ENCODE measurements around the gene DGCR2. TPM values are rescaled to one million over a fixed set of nuclear protein-coding genes. Genes with fewer than 3 reads are reported as not detected.

The DGCR2 gene
- polyA plus RNA-seq, 1 donor from 2014 or later, result 67.1 TPM

GRCh38 chr22:19043121-19044085 is 78.8 kb downstream of the DGCR2 start:
- no peaks in the 10 kb centered on the region for H3F3A ChIP-seq (ENCODE audit: insufficient read depth, low read length, poor library complexity, severe bottlenecking)
- H3K27me3 ChIP-seq (ENCODE audit: insufficient read depth, low read depth, low read length), result no peaks in the 10 kb centered on the region
- no peaks in the 10 kb centered on the region for H3K9me2 ChIP-seq (ENCODE audit: insufficient read depth, low read length)
- H3K4me2 ChIP-seq (ENCODE audit: low read length), result no peak overlapping the region
- H3K36me3 ChIP-seq (ENCODE audit: insufficient read depth, low read length), result no peaks in the 10 kb centered on the region
- no peak overlapping the region for H3K9ac ChIP-seq (ENCODE audit: low read length)
- no peak overlapping the region for H3K4me3 ChIP-seq (ENCODE audit: low read length)
- H2AFZ ChIP-seq (ENCODE audit: low read depth, low read length), result no peak overlapping the region
- no peak overlapping the region for H3K27ac ChIP-seq (ENCODE audit: low read length)
- no peak for TF ChIP-seq MXI1 (conservative IDR thresholded peaks at IDR 0.05; ENCODE audit: poor library complexity, severe bottlenecking)
- TF ChIP-seq RAD21 (conservative IDR thresholded peaks at IDR 0.05), result no peak
- H3K9me3 ChIP-seq (ENCODE audit: low read length), result no peaks in the 10 kb centered on the region
- H4K20me1 ChIP-seq (ENCODE audit: insufficient read depth), result no peaks in the 10 kb centered on the region
- H3K79me2 ChIP-seq (replicated peaks; ENCODE audit: insufficient read depth, low read length), result no peaks in the 10 kb centered on the region

DNA sequence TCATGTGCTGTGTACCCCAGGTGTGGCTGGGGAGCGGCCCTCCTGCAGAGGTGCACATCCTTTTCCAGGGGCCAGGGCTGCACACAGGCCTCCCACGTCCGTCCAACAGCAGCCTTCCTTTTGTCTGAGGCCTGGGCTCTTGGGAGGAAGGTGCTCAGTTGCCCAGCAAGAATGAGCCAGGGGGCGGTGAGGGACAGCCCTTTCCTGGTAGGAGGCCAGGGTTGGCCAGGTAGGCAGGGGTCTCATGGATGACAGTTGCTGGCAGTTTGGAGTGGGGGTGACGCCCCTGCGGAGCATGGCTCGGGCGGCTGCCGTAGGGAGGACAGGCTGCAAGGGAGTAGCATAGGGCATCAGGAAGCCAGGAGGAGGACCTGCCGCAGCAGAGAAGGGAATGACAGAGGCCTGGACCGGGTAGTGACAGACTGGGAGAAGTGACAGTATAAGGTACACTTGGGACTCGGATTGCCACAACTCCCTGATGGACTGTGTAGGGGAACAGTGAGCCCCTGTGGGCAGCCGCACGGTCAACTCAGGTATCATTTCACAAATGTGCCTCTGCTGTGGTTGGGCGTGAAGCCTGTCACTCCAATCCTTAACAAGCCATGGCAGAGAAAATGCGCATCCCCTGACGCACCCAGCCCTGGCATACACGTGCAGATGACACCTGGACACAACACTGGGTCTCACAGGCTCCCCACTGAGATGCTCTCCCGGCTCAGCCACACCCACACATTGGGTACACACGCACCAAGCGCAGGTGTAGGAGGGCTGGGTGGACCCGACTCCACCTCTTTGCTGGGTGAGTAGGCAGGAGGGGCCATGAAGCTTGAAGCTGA is 79.7 kb downstream of the DGCR2 start:
- no peak overlapping the region for H3K27ac ChIP-seq (ENCODE audit: low read length)
- no peaks in the 10 kb centered on the region for H3K9me2 ChIP-seq (ENCODE audit: insufficient read depth, low read length)
- H4K20me1 ChIP-seq (ENCODE audit: insufficient read depth), result no peaks in the 10 kb centered on the region
- no peaks in the 10 kb centered on the region for H3K9me3 ChIP-seq (ENCODE audit: low read length)
- no peaks in the 10 kb centered on the region for H3K27me3 ChIP-seq (ENCODE audit: insufficient read depth, low read depth, low read length)
- H2AFZ ChIP-seq (ENCODE audit: low read depth, low read length), result no peak overlapping the region
- TF ChIP-seq CTCF (IDR thresholded peaks at IDR 0.05; ENCODE audit: poor library complexity, severe bottlenecking), result no peak
- TF ChIP-seq TAF1 (IDR thresholded peaks at IDR 0.05; ENCODE audit: low read depth), result no peak
- TF ChIP-seq MXI1 (conservative IDR thresholded peaks at IDR 0.05; ENCODE audit: poor library complexity, severe bottlenecking), result no peak
- TF ChIP-seq RAD21 (conservative IDR thresholded peaks at IDR 0.05), result no peak
- TF ChIP-seq, protein P1, sequence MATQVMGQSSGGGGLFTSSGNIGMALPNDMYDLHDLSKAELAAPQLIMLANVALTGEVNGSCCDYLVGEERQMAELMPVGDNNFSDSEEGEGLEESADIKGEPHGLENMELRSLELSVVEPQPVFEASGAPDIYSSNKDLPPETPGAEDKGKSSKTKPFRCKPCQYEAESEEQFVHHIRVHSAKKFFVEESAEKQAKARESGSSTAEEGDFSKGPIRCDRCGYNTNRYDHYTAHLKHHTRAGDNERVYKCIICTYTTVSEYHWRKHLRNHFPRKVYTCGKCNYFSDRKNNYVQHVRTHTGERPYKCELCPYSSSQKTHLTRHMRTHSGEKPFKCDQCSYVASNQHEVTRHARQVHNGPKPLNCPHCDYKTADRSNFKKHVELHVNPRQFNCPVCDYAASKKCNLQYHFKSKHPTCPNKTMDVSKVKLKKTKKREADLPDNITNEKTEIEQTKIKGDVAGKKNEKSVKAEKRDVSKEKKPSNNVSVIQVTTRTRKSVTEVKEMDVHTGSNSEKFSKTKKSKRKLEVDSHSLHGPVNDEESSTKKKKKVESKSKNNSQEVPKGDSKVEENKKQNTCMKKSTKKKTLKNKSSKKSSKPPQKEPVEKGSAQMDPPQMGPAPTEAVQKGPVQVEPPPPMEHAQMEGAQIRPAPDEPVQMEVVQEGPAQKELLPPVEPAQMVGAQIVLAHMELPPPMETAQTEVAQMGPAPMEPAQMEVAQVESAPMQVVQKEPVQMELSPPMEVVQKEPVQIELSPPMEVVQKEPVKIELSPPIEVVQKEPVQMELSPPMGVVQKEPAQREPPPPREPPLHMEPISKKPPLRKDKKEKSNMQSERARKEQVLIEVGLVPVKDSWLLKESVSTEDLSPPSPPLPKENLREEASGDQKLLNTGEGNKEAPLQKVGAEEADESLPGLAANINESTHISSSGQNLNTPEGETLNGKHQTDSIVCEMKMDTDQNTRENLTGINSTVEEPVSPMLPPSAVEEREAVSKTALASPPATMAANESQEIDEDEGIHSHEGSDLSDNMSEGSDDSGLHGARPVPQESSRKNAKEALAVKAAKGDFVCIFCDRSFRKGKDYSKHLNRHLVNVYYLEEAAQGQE (IDR thresholded peaks at IDR 0.05; ENCODE audit: borderline replicate concordance), result no peak
- no peak for TF ChIP-seq SMC3 (conservative IDR thresholded peaks at IDR 0.05; ENCODE audit: poor library complexity)
- TF ChIP-seq EP300 (conservative IDR thresholded peaks at IDR 0.05; ENCODE audit: poor library complexity, severe bottlenecking), result no peak
- TF ChIP-seq EZH2 (IDR thresholded peaks at IDR 0.05; ENCODE audit: borderline replicate concordance, insufficient read depth, low read length, poor library complexity, severe bottlenecking), result no peak
- no peak for TF ChIP-seq POLR2AphosphoS5 (IDR thresholded peaks at IDR 0.05)
- H3K79me2 ChIP-seq (replicated peaks; ENCODE audit: insufficient read depth, low read length), result no peaks in the 10 kb centered on the region
- no peak overlapping the region for H3K4me3 ChIP-seq (ENCODE audit: low read length)
- H3K4me2 ChIP-seq (ENCODE audit: low read length), result no peak overlapping the region
- H3K9ac ChIP-seq (ENCODE audit: low read length), result no peak overlapping the region
- no peaks in the 10 kb centered on the region for H3F3A ChIP-seq (ENCODE audit: insufficient read depth, low read length, poor library complexity, severe bottlenecking)
- H3K36me3 ChIP-seq (ENCODE audit: insufficient read depth, low read length), result no peaks in the 10 kb centered on the region
